ENCODE data around the gene JPH4. TPM values are rescaled to one million over a fixed set of nuclear protein-coding genes. Genes with fewer than 3 reads are reported as not detected.

The JPH4 gene
- total RNA-seq, 4 donors from 2014 or later = 0.19 to 2.0 (median 1.2) TPM

GRCh38 chr14:23528555-23528954, 50.0 kb downstream of the JPH4 start:
- TF ChIP-seq, protein P1, sequence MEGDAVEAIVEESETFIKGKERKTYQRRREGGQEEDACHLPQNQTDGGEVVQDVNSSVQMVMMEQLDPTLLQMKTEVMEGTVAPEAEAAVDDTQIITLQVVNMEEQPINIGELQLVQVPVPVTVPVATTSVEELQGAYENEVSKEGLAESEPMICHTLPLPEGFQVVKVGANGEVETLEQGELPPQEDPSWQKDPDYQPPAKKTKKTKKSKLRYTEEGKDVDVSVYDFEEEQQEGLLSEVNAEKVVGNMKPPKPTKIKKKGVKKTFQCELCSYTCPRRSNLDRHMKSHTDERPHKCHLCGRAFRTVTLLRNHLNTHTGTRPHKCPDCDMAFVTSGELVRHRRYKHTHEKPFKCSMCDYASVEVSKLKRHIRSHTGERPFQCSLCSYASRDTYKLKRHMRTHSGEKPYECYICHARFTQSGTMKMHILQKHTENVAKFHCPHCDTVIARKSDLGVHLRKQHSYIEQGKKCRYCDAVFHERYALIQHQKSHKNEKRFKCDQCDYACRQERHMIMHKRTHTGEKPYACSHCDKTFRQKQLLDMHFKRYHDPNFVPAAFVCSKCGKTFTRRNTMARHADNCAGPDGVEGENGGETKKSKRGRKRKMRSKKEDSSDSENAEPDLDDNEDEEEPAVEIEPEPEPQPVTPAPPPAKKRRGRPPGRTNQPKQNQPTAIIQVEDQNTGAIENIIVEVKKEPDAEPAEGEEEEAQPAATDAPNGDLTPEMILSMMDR (IDR thresholded peaks at IDR 0.05; ENCODE audit: low read depth) = no peak

DNA sequence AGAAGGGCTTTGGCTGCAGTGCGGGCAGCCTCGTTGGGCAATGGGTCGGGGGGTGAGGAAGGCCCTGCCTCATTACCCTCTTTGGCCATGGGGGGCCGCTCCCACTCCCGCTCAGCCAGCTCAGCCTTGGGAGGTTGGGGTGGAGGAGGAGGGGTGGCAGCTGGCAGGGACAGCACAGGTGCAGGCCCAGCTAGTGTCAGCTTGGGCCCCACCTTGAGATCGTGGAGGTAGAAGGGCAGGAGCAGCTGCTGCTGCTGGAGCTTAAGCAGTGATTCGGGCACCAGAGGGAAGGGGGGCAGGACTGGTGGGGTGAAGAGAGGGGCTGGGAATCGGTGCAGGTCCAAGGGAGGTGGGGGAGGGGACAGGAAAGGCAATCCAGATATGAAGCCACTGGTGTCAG, 53.0 kb downstream of the JPH4 start:
- TF ChIP-seq, protein P1 (IDR thresholded peaks at IDR 0.05; ENCODE audit: low read depth) = no peak

GRCh38 chr14:23524954-23525353, 53.6 kb downstream of the JPH4 start:
- TF ChIP-seq, protein P1 (IDR thresholded peaks at IDR 0.05; ENCODE audit: low read depth) = no peak

DNA sequence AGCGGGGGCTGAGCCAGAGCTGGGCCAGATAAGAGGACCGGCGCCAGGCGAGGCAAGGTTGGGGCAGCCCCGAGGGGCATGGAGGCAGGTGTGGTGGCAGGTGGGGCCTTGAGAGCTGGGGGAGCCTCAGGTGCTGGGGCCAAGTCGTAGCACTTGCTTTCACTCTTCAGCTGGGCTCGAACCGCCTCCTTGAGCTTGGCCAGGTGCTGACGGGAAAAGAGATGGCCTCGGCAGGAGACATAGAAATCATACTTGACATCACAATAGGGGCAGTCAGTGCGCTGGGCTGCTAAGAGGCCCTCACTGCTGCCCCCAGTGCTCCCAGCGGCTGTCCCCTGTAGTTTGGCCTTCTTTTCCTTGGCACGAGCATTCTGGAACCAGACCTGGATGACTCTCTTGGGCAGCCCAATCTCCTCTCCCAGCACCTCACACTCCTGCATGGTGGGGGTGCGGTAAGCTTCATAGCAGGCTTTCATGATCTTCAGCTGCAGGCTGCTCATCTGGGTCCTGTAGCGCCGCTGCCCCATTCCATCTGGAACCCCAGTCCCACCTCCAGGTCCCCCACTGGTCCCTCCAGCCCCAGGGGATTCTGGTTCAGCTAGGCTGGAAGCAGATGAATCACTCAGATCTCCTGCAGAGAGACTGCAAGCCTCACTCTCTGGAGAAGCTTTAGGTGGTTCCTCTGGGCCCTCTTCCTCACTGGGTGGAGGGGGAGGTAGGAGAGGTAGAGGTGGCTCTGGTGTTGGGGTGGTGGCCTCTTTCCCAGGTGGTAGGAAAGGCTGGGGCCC, 55.2 kb downstream of the JPH4 start:
- TF ChIP-seq, protein P1 (IDR thresholded peaks at IDR 0.05; ENCODE audit: low read depth) = no peak

DNA sequence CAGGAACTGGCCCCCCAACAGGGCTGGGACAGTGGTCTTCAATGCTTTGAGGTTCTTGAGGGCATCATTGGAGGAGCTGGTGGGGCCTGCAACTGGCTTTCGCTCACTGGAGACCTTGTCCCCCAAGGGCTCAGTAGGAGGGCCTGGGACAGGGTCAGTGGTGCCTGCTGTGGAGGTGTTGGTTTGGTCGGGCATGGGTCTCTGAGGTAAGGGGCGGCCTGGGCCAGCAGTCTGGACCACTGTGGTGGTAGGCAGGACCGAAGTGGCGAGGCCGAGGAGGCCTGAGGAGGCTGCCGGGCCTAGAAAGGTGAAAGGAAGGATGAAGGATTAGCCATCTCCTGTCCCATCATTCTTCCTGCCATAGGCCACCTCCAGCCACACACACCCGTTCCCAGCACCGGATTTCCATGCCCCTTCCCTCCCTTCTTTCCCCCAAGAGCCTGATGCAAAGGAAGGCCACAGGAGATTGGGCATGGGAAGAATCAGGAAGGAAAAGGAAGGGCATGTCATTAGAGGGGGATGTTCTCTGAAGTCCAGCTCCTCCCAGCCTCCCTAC, 55.9 kb downstream of the JPH4 start:
- TF ChIP-seq, protein P1 (IDR thresholded peaks at IDR 0.05; ENCODE audit: low read depth) = no peak

DNA sequence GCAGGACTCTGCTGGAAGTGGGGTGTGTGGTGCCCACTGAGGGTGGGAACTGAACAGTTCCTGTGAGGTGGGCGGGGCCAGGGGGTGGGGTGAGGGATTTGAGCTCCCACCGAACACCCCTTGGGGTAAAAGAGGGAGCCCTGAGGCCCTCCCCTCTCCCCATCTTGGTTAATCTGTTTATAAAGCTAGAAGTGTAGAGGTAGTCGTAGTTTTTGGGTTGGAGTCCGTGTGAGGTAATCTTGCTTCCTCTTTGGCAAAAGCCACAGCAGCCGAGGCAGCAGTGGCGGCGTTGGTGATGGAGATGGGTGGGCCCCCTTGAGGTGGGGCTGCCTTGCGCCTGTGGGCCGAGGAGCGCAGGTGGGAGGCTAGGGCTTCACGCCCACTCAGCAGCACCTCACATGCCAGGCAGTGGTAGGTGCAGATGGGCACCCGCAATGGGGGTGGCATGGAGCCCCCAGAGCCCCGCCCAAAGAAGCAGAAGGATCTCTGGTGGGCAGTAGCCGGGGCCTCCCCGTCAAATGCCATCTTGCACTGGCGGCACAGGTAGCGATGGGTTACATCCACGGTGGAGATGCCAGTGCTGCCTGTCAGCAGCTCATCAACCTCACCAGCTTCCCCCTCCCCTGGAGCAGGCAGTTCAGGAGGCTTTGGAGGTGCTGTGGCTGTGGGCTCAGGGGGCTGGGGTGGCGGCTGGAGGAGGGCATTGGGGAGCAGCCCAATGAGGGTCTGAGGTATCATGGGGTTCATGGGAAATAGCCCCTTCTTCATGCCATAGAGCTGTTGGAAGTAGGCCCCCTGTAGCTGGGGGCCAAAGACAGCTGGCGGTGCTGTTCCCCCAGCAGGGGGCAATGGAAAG, 56.6 kb downstream of the JPH4 start:
- TF ChIP-seq, protein P1 (IDR thresholded peaks at IDR 0.05; ENCODE audit: low read depth) = no peak

All from subcutaneous adipose tissue (tissue), 4 donors.